Mesothelial cell of epicardium (in vitro differentiated cells): ENCODE data around the gene TAF1. TPM values are rescaled to one million over a fixed set of nuclear protein-coding genes. Genes with fewer than 3 reads are reported as not detected.
"Not testable (repeated sequence)": the region's sequence is repeated elsewhere in the genome, so short reads cannot be mapped to it uniquely, and the experiment has no call there.

Source experiments
- DNase-seq, 2 experiments: peaks; one replicate each; pipeline ENCODE4 v3.0.0; 2021; ENCODE audit warnings: low spot score in 2 of 2; ENCODE audit not compliant: unreplicated experiment in 2 of 2
- H3K27ac Mint-ChIP-seq: 2 replicates; pipeline ENCODE4 v1.8.0; 2021; ENCODE audit warnings: mixed read lengths
- H3K27me3 Mint-ChIP-seq: 2 replicates; pipeline ENCODE4 v1.8.0; 2021; ENCODE audit warnings: low read depth, mixed read lengths
- H3K36me3 Mint-ChIP-seq: 2 replicates; pipeline ENCODE4 v1.8.0; 2021; ENCODE audit warnings: mixed read lengths
- H3K4me1 Mint-ChIP-seq: 2 replicates; pipeline ENCODE4 v1.8.0; 2021; ENCODE audit warnings: mixed read lengths
- H3K4me3 Mint-ChIP-seq: 2 replicates; pipeline ENCODE4 v1.8.0; 2021; ENCODE audit warnings: mild to moderate bottlenecking, moderate library complexity, mixed read lengths
- H3K9me3 Mint-ChIP-seq: 2 replicates; pipeline ENCODE4 v1.8.0; 2021; ENCODE audit warnings: mixed read lengths
- CTCF ChIP-seq: fragments of 200-600 bp; sonication (generic); IDR thresholded peaks from one replicate; pipeline ENCODE4 v1.5.0; 2021; ENCODE audit warnings: antibody characterized with exemption; ENCODE audit not compliant: unreplicated experiment
- total RNA-seq: library from RNA; stranded (reverse); gene quantifications from 3 replicates; pipeline ENCODE4 v1.2.1, GENCODE V29; 2021

The TAF1 gene
- total RNA-seq, 1 donor from 2014 or later: 48.0 TPM

DNA sequence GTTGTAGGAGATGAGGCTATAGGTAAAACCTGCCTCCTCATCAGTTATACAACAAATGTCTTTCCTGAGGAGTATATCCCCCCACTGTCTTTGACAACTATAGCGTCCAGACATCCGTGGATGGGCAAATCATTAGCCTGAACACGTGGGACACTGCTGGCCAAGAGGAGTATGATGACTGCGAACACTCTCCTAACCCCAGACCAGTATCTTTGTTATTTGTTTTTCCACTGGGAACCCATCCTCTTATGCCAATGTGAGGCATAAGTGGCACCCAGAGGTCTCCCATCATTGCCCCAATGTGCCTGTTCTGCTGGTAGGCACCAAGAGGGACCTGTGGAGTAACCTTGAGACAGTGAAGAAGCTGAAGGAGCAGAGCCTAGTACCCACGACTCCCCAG, 13.7 kb upstream of the TAF1 start:
- H3K4me1 Mint-ChIP-seq, DNase-seq, H3K27me3 Mint-ChIP-seq, H3K27ac Mint-ChIP-seq, H3K9me3 Mint-ChIP-seq, H3K4me3 Mint-ChIP-seq, H3K36me3 Mint-ChIP-seq: not testable (repeated sequence)

GRCh38 chrX:71364221-71364620, 1.9 kb upstream of the TAF1 start:
- Mint-ChIP-seq H3K9me3 (peaks cover 11% of the 10 kb centered on the region), H3K4me3 (peak overlapping the region; percentile 46), H3K27ac (no peak overlapping the region), H3K4me1 (peaks cover 7% of the 10 kb centered on the region), H3K27me3 (no peaks in the 10 kb centered on the region), H3K36me3 (peaks cover 2% of the 10 kb centered on the region)
- no peak for TF ChIP-seq CTCF
- no peak for DNase-seq

GRCh38 chrX:71365356-71365874, 742 bp upstream of the TAF1 start:
- Mint-ChIP-seq H3K27ac (peak overlapping the region; percentile 98), H3K27me3 (no peaks in the 10 kb centered on the region), H3K4me1 (peaks cover 7% of the 10 kb centered on the region), H3K36me3 (peaks cover 3% of the 10 kb centered on the region), H3K4me3 (peak overlapping the region; percentile 97), H3K9me3 (peaks cover 11% of the 10 kb centered on the region)
- no peak for TF ChIP-seq CTCF
- DNase-seq: no peak

- no peaks in the 10 kb centered on the region for H3K27me3 Mint-ChIP-seq
- peaks cover 7% of the 10 kb centered on the region for H3K36me3 Mint-ChIP-seq
- peak overlapping the region; percentile 99 for H3K27ac Mint-ChIP-seq
- H3K4me3 Mint-ChIP-seq: peak overlapping the region; percentile 97
- DNase-seq: peak in 1 of 2 experiments; percentile 39
- H3K4me1 Mint-ChIP-seq: peaks cover 7% of the 10 kb centered on the region
- TF ChIP-seq CTCF: no peak
- H3K9me3 Mint-ChIP-seq: peaks cover 10% of the 10 kb centered on the region
Observed at GRCh38 chrX:71366674-71367256, 608 bp downstream of the TAF1 start.

DNA sequence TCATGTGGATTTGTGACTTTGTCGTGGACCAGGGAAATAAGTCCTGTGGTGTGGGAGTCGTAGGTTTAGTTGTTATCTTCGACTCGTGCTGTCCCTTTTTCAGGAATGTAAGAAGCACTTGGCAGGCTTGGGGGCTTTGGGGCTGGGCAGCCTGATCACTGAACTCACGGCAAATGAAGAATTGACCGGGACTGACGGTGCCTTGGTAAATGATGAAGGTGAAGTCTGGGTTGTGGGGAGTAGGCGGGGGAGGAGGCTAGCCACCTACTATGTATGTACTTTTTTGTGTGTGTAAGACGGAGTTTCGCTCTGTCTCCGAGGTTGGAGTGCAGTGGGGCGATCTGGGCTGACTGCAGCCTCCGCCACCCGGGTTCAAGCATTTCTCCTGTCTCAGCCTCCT, 1.2 kb downstream of the TAF1 start:
- Mint-ChIP-seq H3K27me3 (no peaks in the 10 kb centered on the region), H3K9me3 (peaks cover 10% of the 10 kb centered on the region), H3K4me1 (peaks cover 7% of the 10 kb centered on the region), H3K36me3 (peaks cover 10% of the 10 kb centered on the region), H3K27ac (peak overlapping the region; percentile 99), H3K4me3 (peak overlapping the region; percentile 97)
- DNase-seq: no peak
- TF ChIP-seq CTCF: no peak

DNA sequence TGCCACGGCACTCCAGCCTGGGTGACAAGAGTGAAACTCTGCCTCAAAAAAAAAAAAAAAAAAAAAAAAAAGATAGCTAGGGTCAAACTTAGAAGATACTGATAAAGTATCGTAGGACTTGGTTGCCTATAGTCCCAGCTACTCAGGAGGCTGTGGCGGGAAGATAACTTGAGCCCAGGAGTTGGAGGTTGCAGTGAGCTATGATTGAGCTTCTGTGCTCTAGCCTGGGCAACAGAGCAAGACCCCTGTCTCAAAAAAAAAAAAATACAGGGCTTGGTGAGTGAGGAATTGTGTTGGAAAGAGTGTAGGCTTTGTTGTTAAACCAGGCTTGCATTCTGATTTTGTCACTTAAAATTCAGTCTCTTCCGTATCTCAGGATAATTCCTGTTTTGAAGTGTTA, 6.2 kb downstream of the TAF1 start:
- H3K4me1 Mint-ChIP-seq: peaks cover 4% of the 10 kb centered on the region
- no peak overlapping the region for H3K27ac Mint-ChIP-seq
- TF ChIP-seq CTCF: no peak
- H3K36me3 Mint-ChIP-seq: peaks cover 24% of the 10 kb centered on the region
- no peak for DNase-seq
- H3K4me3 Mint-ChIP-seq: no peak overlapping the region
- peaks cover 13% of the 10 kb centered on the region for H3K9me3 Mint-ChIP-seq
- no peaks in the 10 kb centered on the region for H3K27me3 Mint-ChIP-seq
